GM23338 (cell line): ENCODE results near the gene GTF2A1.

ENCODE experiments used
- CREB1 ChIP-seq: fragments of 250-450 bp; sonication (Bioruptor Pico); IDR thresholded peaks from 2 replicates; pipeline ENCODE4 v1.5.0; 2020; ENCODE audit warnings: low read depth, mild to moderate bottlenecking, moderate library complexity
- CTCF ChIP-seq, 2 experiments: fragments of 200-600 bp in 1 of 2; sonication (generic) in 1 of 2; conservative IDR thresholded peaks; 2 replicates each; pipeline versions ENCODE4 v1.5.1 to v1.6.1; 2016 to 2017; ENCODE audit warnings: antibody characterized with exemption in 2 of 2, low read depth in 2 of 2, mild to moderate bottlenecking in 2 of 2, moderate library complexity in 1 of 2
- ETS1 ChIP-seq: IDR thresholded peaks from 2 replicates; pipeline ENCODE4 v1.6.1; 2016; ENCODE audit warnings: antibody characterized with exemption
- EZH2 ChIP-seq: fragments of 200-600 bp; sonication (generic); IDR thresholded peaks from one replicate; pipeline ENCODE4 v1.8.0; 2017; ENCODE audit warnings: antibody characterized with exemption, mild to moderate bottlenecking, low read depth; ENCODE audit not compliant: unreplicated experiment
- EZH2phosphoT487 ChIP-seq: fragments of 200-600 bp; sonication (generic); IDR thresholded peaks from one replicate; pipeline ENCODE4 v1.8.1; 2018; ENCODE audit warnings: antibody characterized with exemption; ENCODE audit not compliant: unreplicated experiment
- JUNB ChIP-seq: IDR thresholded peaks from one replicate; pipeline ENCODE4 v1.6.1; 2016; ENCODE audit warnings: antibody characterized with exemption; ENCODE audit not compliant: unreplicated experiment
- NANOG ChIP-seq: IDR thresholded peaks from 2 replicates; pipeline ENCODE4 v1.6.1; 2016; ENCODE audit warnings: antibody characterized with exemption, borderline replicate concordance
- POLR2AphosphoS5 ChIP-seq: IDR thresholded peaks from 2 replicates; pipeline ENCODE4 v1.6.1; 2016; ENCODE audit warnings: antibody characterized with exemption, low read depth
- REST ChIP-seq: IDR thresholded peaks from one replicate; pipeline ENCODE4 v1.6.1; 2018; ENCODE audit warnings: antibody characterized with exemption; ENCODE audit not compliant: unreplicated experiment
- STAT1 ChIP-seq: IDR thresholded peaks from one replicate; pipeline ENCODE4 v1.6.1; 2016; ENCODE audit warnings: antibody characterized with exemption; ENCODE audit not compliant: unreplicated experiment
- ZNF331 ChIP-seq: fragments of 250-450 bp; sonication (Bioruptor Pico); IDR thresholded peaks from 2 replicates; pipeline ENCODE4 v1.5.0; 2020; ENCODE audit warnings: low read depth, mild to moderate bottlenecking, moderate library complexity

GRCh38 chr14:81147140-81147897 is 73.4 kb downstream of the GTF2A1 start:
- no peak for TF ChIP-seq CTCF (conservative IDR thresholded peaks at IDR 0.05; ENCODE audit: low read depth in 2 of 2)
- no peak for TF ChIP-seq EZH2phosphoT487
- no peak for TF ChIP-seq EZH2
- TF ChIP-seq STAT1 = no peak
- no peak for TF ChIP-seq POLR2AphosphoS5
- no peak for TF ChIP-seq REST
- TF ChIP-seq JUNB = no peak
- no peak for TF ChIP-seq CREB1 (CRISPR knock-in tag)
- no peak for TF ChIP-seq NANOG
- TF ChIP-seq ZNF331 (CRISPR knock-in tag) = no peak
- no peak for TF ChIP-seq ETS1
